Keratinocyte (primary cell): ENCODE results near the gene NEK10.

Experiments
- CTCF ChIP-seq, 3 experiments: IDR thresholded peaks in 1 of 3; conservative IDR thresholded peaks in 1 of 3; optimal IDR thresholded peaks in 1 of 3; 2 replicates in 2 of 3; 3 replicates in 1 of 3; pipeline versions ENCODE3 to v1.5.1; 2011; ENCODE audit warnings: low read length in 3 of 3, mild to moderate bottlenecking in 3 of 3, moderate library complexity in 2 of 3, control low read depth in 1 of 3, inconsistent platforms in 1 of 3; ENCODE audit not compliant: insufficient read depth in 2 of 3; ENCODE audit errors: extremely low read depth in 1 of 3
- EZH2 ChIP-seq: IDR thresholded peaks from one replicate; pipeline ENCODE4 v1.6.1; 2012; ENCODE audit warnings: inconsistent platforms, mild to moderate bottlenecking, low read length, moderate library complexity

- TF ChIP-seq CTCF (optimal IDR thresholded peaks at IDR 0.05 in 1 of 3, IDR thresholded peaks at IDR 0.05 in 1 of 3, conservative IDR thresholded peaks at IDR 0.05 in 1 of 3; ENCODE audit: extremely low read depth in 1 of 3, insufficient read depth in 2 of 3, low read length in 3 of 3), result no peak
- no peak for TF ChIP-seq EZH2
Measured at GRCh38 chr3:27380433-27381357, 11.5 kb upstream of the NEK10 start.
